HEK293 (cell line): Measurements from ENCODE around the gene CAMTA2.

ENCODE experiments used
- CTCF ChIA-PET: fragments of 350-600 bp; formaldehyde crosslinking; extraction: SDS; loops from one replicate; lab custom pipeline; 2021; ENCODE audit warnings: antibody characterized with exemption; lab: Yijun Ruan, JAX
- POLR2A ChIA-PET: fragments of 300-600 bp; formaldehyde crosslinking; extraction: SDS; loops from one replicate; lab custom pipeline; 2020; ENCODE audit warnings: antibody characterized with exemption, inconsistent platforms; lab: Yijun Ruan, JAX
- H3K27ac ChIP-seq: fragments of 200-500 bp; sonication (Bioruptor generic); 2 replicates; pipeline ENCODE4 v1.5.1; 2014; ENCODE audit warnings: low read depth, low read length, control low read depth, inconsistent platforms; ENCODE audit errors: extremely low read depth
- H3K36me3 ChIP-seq, 2 experiments: fragments of 200-500 bp in 1 of 2; sonication (Bioruptor generic) in 1 of 2; 1 replicate in 1 of 2; 2 replicates in 1 of 2; pipeline ENCODE4 v1.5.1; 2014 to 2017; ENCODE audit warnings: inconsistent platforms in 2 of 2, low read length in 2 of 2; ENCODE audit not compliant: control insufficient read depth in 2 of 2, insufficient read depth in 1 of 2
- H3K4me1 ChIP-seq: fragments of 200-500 bp; sonication (Bioruptor generic); 2 replicates; pipeline ENCODE4 v1.5.1; 2014; ENCODE audit warnings: mild to moderate bottlenecking, low read length, inconsistent platforms; ENCODE audit not compliant: control insufficient read depth, insufficient read depth
- H3K4me3 ChIP-seq: 2 replicates; pipeline ENCODE4 v1.5.1; 2011; ENCODE audit warnings: low read depth, mild to moderate bottlenecking, control low read depth, low read length, moderate library complexity
- H3K9me3 ChIP-seq: fragments of 200-500 bp; sonication (Bioruptor generic); 2 replicates; pipeline ENCODE4 v1.5.1; 2014; ENCODE audit warnings: low read depth, low read length, inconsistent platforms; ENCODE audit not compliant: control insufficient read depth, insufficient read depth
- HOXC10 ChIP-seq: sonication (generic); formaldehyde crosslinking; IDR thresholded peaks from 2 replicates; pipeline ENCODE4 v1.8.1; 2023; ENCODE audit warnings: mild to moderate bottlenecking, missing genetic modification reagents
- KLF1 ChIP-seq: fragments of 450-650 bp; formaldehyde crosslinking; IDR thresholded peaks from 2 replicates; pipeline ENCODE4 v1.5.1; 2016; ENCODE audit warnings: missing biosample characterization, missing genetic modification characterization
- KLF9 ChIP-seq: fragments of 450-650 bp; formaldehyde crosslinking; IDR thresholded peaks from 2 replicates; pipeline ENCODE4 v1.5.1; 2016; ENCODE audit warnings: missing biosample characterization, missing genetic modification characterization, low read depth
- OSR2 ChIP-seq: fragments of 450-650 bp; formaldehyde crosslinking; IDR thresholded peaks from 2 replicates; pipeline ENCODE4 v1.5.1; 2016; ENCODE audit warnings: missing biosample characterization, missing genetic modification characterization
- PRDM10 ChIP-seq: fragments of 450-650 bp; formaldehyde crosslinking; IDR thresholded peaks from 2 replicates; pipeline ENCODE4 v1.5.1; 2016; ENCODE audit warnings: missing biosample characterization, missing genetic modification characterization
- ZBTB7A ChIP-seq: fragments of 450-650 bp; formaldehyde crosslinking; IDR thresholded peaks from 2 replicates; pipeline ENCODE4 v1.5.1; 2016; ENCODE audit warnings: low read depth, missing biosample characterization, missing genetic modification characterization
- ZBTB8A ChIP-seq: fragments of 450-650 bp; formaldehyde crosslinking; IDR thresholded peaks from 2 replicates; pipeline ENCODE4 v1.5.1; 2016; ENCODE audit warnings: missing biosample characterization, missing genetic modification characterization
- ZNF114 ChIP-seq: fragments of 450-650 bp; formaldehyde crosslinking; IDR thresholded peaks from 2 replicates; pipeline ENCODE4 v1.5.0; 2017; ENCODE audit warnings: missing biosample characterization, missing genetic modification characterization
- ZNF16 ChIP-seq: fragments of 450-650 bp; formaldehyde crosslinking; IDR thresholded peaks from 2 replicates; pipeline ENCODE4 v1.5.1; 2016; ENCODE audit warnings: low read depth, missing biosample characterization, missing genetic modification characterization
- ZNF221 ChIP-seq: fragments of 450-650 bp; formaldehyde crosslinking; IDR thresholded peaks from 2 replicates; pipeline ENCODE4 v1.5.1; 2017; ENCODE audit warnings: missing biosample characterization, missing genetic modification characterization, borderline replicate concordance
- ZNF335 ChIP-seq: fragments of 450-650 bp; formaldehyde crosslinking; conservative IDR thresholded peaks from 2 replicates; pipeline ENCODE4 v1.5.1; 2016; ENCODE audit warnings: missing biosample characterization, missing genetic modification characterization
- ZNF341 ChIP-seq: fragments of 450-650 bp; formaldehyde crosslinking; IDR thresholded peaks from 2 replicates; pipeline ENCODE4; 2016; ENCODE audit warnings: low read depth, missing biosample characterization, missing genetic modification characterization
- ZNF37A ChIP-seq: fragments of 450-650 bp; IDR thresholded peaks from 2 replicates; pipeline ENCODE4 v1.5.1; 2018; ENCODE audit warnings: missing biosample characterization, missing genetic modification characterization
- ZNF426 ChIP-seq: fragments of 450-650 bp; formaldehyde crosslinking; IDR thresholded peaks from 2 replicates; pipeline ENCODE4 v1.5.1; 2017; ENCODE audit warnings: missing biosample characterization, missing genetic modification characterization, mild to moderate bottlenecking, inconsistent platforms, moderate library complexity
- ZNF544 ChIP-seq: fragments of 450-650 bp; formaldehyde crosslinking; IDR thresholded peaks from 2 replicates; pipeline ENCODE4 v1.5.0; 2017; ENCODE audit warnings: missing biosample characterization, missing genetic modification characterization
- ZNF596 ChIP-seq: fragments of 450-650 bp; IDR thresholded peaks from 2 replicates; pipeline ENCODE4 v1.5.0; 2018; ENCODE audit warnings: missing biosample characterization, mild to moderate bottlenecking, missing genetic modification characterization, moderate library complexity
- ZNF701 ChIP-seq: fragments of 450-650 bp; formaldehyde crosslinking; IDR thresholded peaks from 2 replicates; pipeline ENCODE4 v1.5.1; 2016; ENCODE audit warnings: missing biosample characterization, missing genetic modification characterization
- TF ChIP-seq, protein P1 (sequence below): fragments of 450-650 bp; formaldehyde crosslinking; conservative IDR thresholded peaks from 2 replicates; pipeline ENCODE4 v1.5.1; 2016; ENCODE audit warnings: low read depth, missing biosample characterization, missing genetic modification characterization
- TF ChIP-seq, protein P2 (sequence below): fragments of 450-650 bp; formaldehyde crosslinking; IDR thresholded peaks from 2 replicates; pipeline ENCODE4 v1.5.1; 2016; ENCODE audit warnings: missing biosample characterization, missing genetic modification characterization

CAMTA2 gene

GRCh38 chr17:5027916-5028315 is 40.4 kb upstream of the CAMTA2 start:
- Histone ChIP-seq H3K27ac (no peak overlapping the region), H3K4me3 (no peak overlapping the region), H3K4me1 (0 out of 2 replicates have a peak, but pooled peaks cover 2% of the 10 kb centered on the region), H3K36me3 (peaks cover 0 to 7% of the 10 kb centered on the region in 2 experiments; a peak in 1 of 3 replicates), H3K9me3 (no peaks in the 10 kb centered on the region)
- TF ChIP-seq ZNF16 (no peak), ZBTB7A (tag by site-specific recombination) (no peak), ZNF426 (no peak), ZNF544 (no peak), ZNF114 (tag by site-specific recombination) (no peak), ZNF596 (no peak), ZNF335 (no peak), OSR2 (no peak), KLF9 (no peak), ZNF341 (tag by site-specific recombination) (no peak), ZBTB8A (tag by site-specific recombination) (no peak), ZNF701 (tag by site-specific recombination) (no peak)
- TF ChIP-seq, protein P1, sequence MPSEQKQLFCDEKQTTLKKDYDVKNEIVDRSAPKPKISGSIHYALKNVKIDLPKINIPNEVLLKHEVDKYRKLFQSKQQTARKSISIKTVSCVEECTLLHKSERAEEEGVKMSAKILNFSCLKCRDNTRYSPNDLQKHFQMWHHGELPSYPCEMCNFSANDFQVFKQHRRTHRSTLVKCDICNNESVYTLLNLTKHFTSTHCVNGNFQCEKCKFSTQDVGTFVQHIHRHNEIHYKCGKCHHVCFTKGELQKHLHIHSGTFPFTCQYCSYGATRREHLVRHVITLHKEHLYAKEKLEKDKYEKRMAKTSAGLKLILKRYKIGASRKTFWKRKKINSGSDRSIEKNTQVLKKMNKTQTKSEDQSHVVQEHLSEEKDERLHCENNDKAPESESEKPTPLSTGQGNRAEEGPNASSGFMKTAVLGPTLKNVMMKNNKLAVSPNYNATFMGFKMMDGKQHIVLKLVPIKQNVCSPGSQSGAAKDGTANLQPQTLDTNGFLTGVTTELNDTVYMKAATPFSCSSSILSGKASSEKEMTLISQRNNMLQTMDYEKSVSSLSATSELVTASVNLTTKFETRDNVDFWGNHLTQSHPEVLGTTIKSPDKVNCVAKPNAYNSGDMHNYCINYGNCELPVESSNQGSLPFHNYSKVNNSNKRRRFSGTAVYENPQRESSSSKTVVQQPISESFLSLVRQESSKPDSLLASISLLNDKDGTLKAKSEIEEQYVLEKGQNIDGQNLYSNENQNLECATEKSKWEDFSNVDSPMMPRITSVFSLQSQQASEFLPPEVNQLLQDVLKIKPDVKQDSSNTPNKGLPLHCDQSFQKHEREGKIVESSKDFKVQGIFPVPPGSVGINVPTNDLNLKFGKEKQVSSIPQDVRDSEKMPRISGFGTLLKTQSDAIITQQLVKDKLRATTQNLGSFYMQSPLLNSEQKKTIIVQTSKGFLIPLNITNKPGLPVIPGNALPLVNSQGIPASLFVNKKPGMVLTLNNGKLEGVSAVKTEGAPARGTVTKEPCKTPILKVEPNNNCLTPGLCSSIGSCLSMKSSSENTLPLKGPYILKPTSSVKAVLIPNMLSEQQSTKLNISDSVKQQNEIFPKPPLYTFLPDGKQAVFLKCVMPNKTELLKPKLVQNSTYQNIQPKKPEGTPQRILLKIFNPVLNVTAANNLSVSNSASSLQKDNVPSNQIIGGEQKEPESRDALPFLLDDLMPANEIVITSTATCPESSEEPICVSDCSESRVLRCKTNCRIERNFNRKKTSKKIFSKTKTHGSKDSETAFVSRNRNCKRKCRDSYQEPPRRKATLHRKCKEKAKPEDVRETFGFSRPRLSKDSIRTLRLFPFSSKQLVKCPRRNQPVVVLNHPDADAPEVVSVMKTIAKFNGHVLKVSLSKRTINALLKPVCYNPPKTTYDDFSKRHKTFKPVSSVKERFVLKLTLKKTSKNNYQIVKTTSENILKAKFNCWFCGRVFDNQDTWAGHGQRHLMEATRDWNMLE (tag by site-specific recombination): no peak
- TF ChIP-seq, protein P2, sequence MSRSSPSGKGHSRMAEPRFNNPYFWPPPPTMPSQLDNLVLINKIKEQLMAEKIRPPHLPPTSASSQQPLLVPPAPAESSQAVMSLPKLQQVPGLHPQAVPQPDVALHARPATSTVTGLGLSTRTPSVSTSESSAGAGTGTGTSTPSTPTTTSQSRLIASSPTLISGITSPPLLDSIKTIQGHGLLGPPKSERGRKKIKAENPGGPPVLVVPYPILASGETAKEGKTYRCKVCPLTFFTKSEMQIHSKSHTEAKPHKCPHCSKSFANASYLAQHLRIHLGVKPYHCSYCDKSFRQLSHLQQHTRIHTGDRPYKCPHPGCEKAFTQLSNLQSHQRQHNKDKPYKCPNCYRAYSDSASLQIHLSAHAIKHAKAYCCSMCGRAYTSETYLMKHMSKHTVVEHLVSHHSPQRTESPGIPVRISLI: no peak
- ChIA-PET CTCF (interaction anchor here (0.6 to 3.8 kb wide), 6 partner anchors 10 to 125 kb away, joined by 3 to 42 read pairs (median 4); partner anchors contain the start of gene CHRNE), POLR2A (interaction anchor here (0.6 to 1.8 kb wide), 5 partner anchors 19 to 88 kb away, joined by 3 to 7 read pairs (median 4); partner anchors contain the start of genes INCA1, KIF1C, RNF167 and SLC25A11)

DNA sequence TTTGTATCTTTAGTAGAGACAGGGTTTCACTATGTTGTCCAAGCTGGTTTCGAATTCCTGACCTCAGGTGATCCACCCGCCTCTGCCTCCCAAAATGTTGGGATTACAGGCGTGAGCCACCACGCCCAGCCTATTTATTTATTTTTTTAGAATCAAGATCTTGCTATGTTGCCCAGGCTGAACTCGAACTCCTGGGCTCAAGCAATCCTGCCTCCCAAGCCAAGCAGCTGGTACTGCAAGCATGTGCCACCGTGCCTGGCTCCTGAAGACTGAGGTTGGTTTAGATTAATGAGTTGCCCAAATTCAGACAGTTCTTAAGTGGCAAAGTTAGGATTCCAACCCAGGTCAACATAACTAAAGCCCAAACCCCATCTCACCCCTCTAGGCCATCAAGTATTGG is 39.8 kb upstream of the CAMTA2 start:
- Histone ChIP-seq H3K4me1 (0 out of 2 replicates have a peak, but pooled peaks cover 2% of the 10 kb centered on the region), H3K4me3 (no peak overlapping the region), H3K36me3 (peaks cover 0 to 12% of the 10 kb centered on the region in 2 experiments; a peak in 1 of 3 replicates), H3K27ac (no peak overlapping the region)
- TF ChIP-seq KLF1 (tag by site-specific recombination): peak; percentile 60
- no peak for TF ChIP-seq ZNF221 (tag by site-specific recombination)
- TF ChIP-seq, all 188 proteins: peak for 1
- no peaks in the 10 kb centered on the region for H3K9me3 ChIP-seq
- ChIA-PET CTCF (interaction anchor here (0.7 to 3.8 kb wide), 3 partner anchors 18 to 124 kb away, joined by 3 to 42 read pairs (median 3); partner anchors contain the start of gene CHRNE), POLR2A (interaction anchor here (1.3 to 1.6 kb wide), 2 partner anchors 30 to 60 kb away, joined by 4 read pairs; partner anchors contain the start of genes INCA1, KIF1C and SPAG7)

DNA sequence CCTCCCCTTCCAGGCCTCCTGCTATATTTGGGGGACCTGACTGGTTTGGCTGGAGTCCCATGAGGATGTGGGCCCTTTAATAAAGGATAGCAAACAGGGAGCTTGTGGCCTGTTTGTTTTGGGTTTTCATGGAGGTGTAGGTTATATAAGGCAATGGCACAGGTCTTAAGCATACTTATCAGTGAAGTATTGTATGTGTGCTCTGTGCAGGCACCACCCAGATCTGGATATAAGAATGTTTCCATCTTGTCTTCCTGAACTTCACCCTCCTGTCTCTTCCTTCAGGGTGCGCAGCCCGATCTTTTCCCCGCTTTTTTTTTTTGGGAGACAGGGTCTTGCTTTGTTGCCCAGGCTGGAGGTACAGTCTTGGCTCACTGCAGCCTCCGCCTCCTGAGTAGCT is 37.1 kb upstream of the CAMTA2 start:
- TF ChIP-seq ZNF37A (tag by site-specific recombination): no peak
- TF ChIP-seq HOXC10 (CRISPR knock-in tag): no peak
- no peak for TF ChIP-seq PRDM10
- POLR2A ChIA-PET: no interaction called here
- CTCF ChIA-PET: interaction anchor here (0.6 kb wide), 1 partner anchor 10 kb away, joined by 5 read pairs; no protein-coding TSS in a partner anchor
- Histone ChIP-seq H3K4me3 (no peak overlapping the region), H3K9me3 (no peaks in the 10 kb centered on the region), H3K4me1 (no peaks in the 10 kb centered on the region), H3K27ac (no peak overlapping the region), H3K36me3 (peaks cover 10 to 39% of the 10 kb centered on the region in 2 experiments; a peak in 2 of 3 replicates)
